Activated naive CD4-positive, alpha-beta T cell treated with Interleukin-2 at 50 U/mL for 16 hours (primary cell): ENCODE measurements around the gene DNAJA4.

Experiments
- DNase-seq: peaks from one replicate; pipeline ENCODE4 v3.0.0-alpha.2; 2020

Gene DNAJA4

GRCh38 chr15:78264304-78265136, at the start of gene DNAJA4:
DNAJA4 (plus strand) TSS chr15:78264562; CDS start chr15:78264764, 202 bp downstream.
- peak; percentile 60 for DNase-seq

GRCh38 chr15:78216276-78217104, 47.9 kb upstream of the DNAJA4 start:
- DNase-seq = no peak

GRCh38 chr15:78220713-78221112, 43.6 kb upstream of the DNAJA4 start:
- no peak for DNase-seq

GRCh38 chr15:78222745-78223395, 41.5 kb upstream of the DNAJA4 start:
- no peak for DNase-seq

- DNase-seq = no peak
These were observed 40.9 kb upstream of the DNAJA4 start for GRCh38 chr15:78223396-78224022.

GRCh38 chr15:78224023-78224411, 40.3 kb upstream of the DNAJA4 start:
- DNase-seq = no peak

- no peak for DNase-seq
These were observed 38.4 kb upstream of the DNAJA4 start for GRCh38 chr15:78225783-78226541.

GRCh38 chr15:78228356-78228996, 35.9 kb upstream of the DNAJA4 start:
- DNase-seq = no peak

GRCh38 chr15:78229431-78230406, 34.6 kb upstream of the DNAJA4 start:
- DNase-seq = no peak

- DNase-seq = no peak
These were observed 31.4 kb upstream of the DNAJA4 start for GRCh38 chr15:78232951-78233350.

GRCh38 chr15:78233496-78233895, 30.9 kb upstream of the DNAJA4 start:
- no peak for DNase-seq

- DNase-seq = no peak
These were observed 29.8 kb upstream of the DNAJA4 start, which contains the start of gene ACSBG1 for GRCh38 chr15:78234515-78235040. ACSBG1 (minus strand) TSS chr15:78234565; CDS start chr15:78234501, 64 bp downstream.

- DNase-seq = no peak
These were observed 27.9 kb upstream of the DNAJA4 start for GRCh38 chr15:78236491-78236890.

GRCh38 chr15:78237146-78237545, 27.2 kb upstream of the DNAJA4 start:
- no peak for DNase-seq

- no peak for DNase-seq
These were observed 24.6 kb upstream of the DNAJA4 start for GRCh38 chr15:78239811-78240210.

GRCh38 chr15:78241017-78241416, 23.3 kb upstream of the DNAJA4 start:
- DNase-seq = peak; percentile 84

- DNase-seq = no peak
These were observed 22.2 kb upstream of the DNAJA4 start for GRCh38 chr15:78242128-78242527.

- DNase-seq = no peak
These were observed 21.3 kb upstream of the DNAJA4 start for GRCh38 chr15:78243058-78243457.

- no peak for DNase-seq
These were observed 20.8 kb upstream of the DNAJA4 start for GRCh38 chr15:78243491-78243941.

- DNase-seq = no peak
These were observed 20.3 kb upstream of the DNAJA4 start for GRCh38 chr15:78244101-78244500.
